ENCODE measurements around the gene AGT. TPM values are rescaled to one million over a fixed set of nuclear protein-coding genes. Genes with fewer than 3 reads are reported as not detected.
"Not testable (repeated sequence)": the region's sequence is repeated elsewhere in the genome, so short reads cannot be mapped to it uniquely, and the experiment has no call there.

The AGT gene
- total RNA-seq, 1 experiment from 2014 or later: not detected

GRCh38 chr1:230691615-230692014, 22.3 kb downstream of the AGT start:
- DNase-seq (ENCODE audit: low read depth): no peak

GRCh38 chr1:230690101-230690500, 23.8 kb downstream of the AGT start:
- no peak for DNase-seq (ENCODE audit: low read depth)

- no peak for DNase-seq (ENCODE audit: low read depth)
Measured at GRCh38 chr1:230686747-230687146, 27.2 kb downstream of the AGT start.

- no peak for DNase-seq (ENCODE audit: low read depth)
Measured at GRCh38 chr1:230684998-230685397, 28.9 kb downstream of the AGT start.

GRCh38 chr1:230684146-230684545, 29.8 kb downstream of the AGT start:
- no peak for DNase-seq (ENCODE audit: low read depth)

GRCh38 chr1:230682882-230683610, 30.9 kb downstream of the AGT start:
- DNase-seq (ENCODE audit: low read depth): peak; percentile 80

GRCh38 chr1:230682274-230682673, 31.6 kb downstream of the AGT start:
- DNase-seq (ENCODE audit: low read depth): peak; percentile 74

- peak; percentile 91 for DNase-seq (ENCODE audit: low read depth)
Measured at GRCh38 chr1:230681599-230681998, 32.3 kb downstream of the AGT start.

GRCh38 chr1:230680300-230681025, 33.5 kb downstream of the AGT start:
- DNase-seq (ENCODE audit: low read depth): no peak

- no peak for DNase-seq (ENCODE audit: low read depth)
Measured at GRCh38 chr1:230679825-230680224, 34.1 kb downstream of the AGT start.

GRCh38 chr1:230679192-230679591, 34.7 kb downstream of the AGT start:
- no peak for DNase-seq (ENCODE audit: low read depth)

- no peak for DNase-seq (ENCODE audit: low read depth)
Measured at GRCh38 chr1:230677200-230677599, 36.7 kb downstream of the AGT start.

GRCh38 chr1:230674581-230674980, 39.3 kb downstream of the AGT start:
- no peak for DNase-seq (ENCODE audit: low read depth)

GRCh38 chr1:230669543-230669942, 44.4 kb downstream of the AGT start:
- DNase-seq (ENCODE audit: low read depth): no peak

GRCh38 chr1:230668227-230668626, 45.7 kb downstream of the AGT start:
- DNase-seq (ENCODE audit: low read depth): no peak

GRCh38 chr1:230661976-230662375, 51.9 kb downstream of the AGT start:
- no peak for DNase-seq (ENCODE audit: low read depth)

GRCh38 chr1:230658691-230659090, 55.2 kb downstream of the AGT start:
- no peak for DNase-seq (ENCODE audit: low read depth)

- DNase-seq (ENCODE audit: low read depth): not testable (repeated sequence)
Measured at GRCh38 chr1:230658103-230658502, 55.8 kb downstream of the AGT start.

- not testable (repeated sequence) for DNase-seq (ENCODE audit: low read depth)
Measured at GRCh38 chr1:230656719-230657118, 57.2 kb downstream of the AGT start.

All from M059J (cell line).